ENCODE results near the gene DOCK1.

Gene DOCK1

GRCh38 chr10:127392351-127393235 is 487.4 kb downstream of the DOCK1 start:
- no peaks in the 10 kb centered on the region for H3K27me3 ChIP-seq (ENCODE audit: insufficient read depth, low read depth, severe bottlenecking)
- H3K4me3 ChIP-seq (ENCODE audit: low read depth, low read length): no peak overlapping the region
- H3K36me3 ChIP-seq: no peaks in the 10 kb centered on the region
- no peak overlapping the region for H3K27ac ChIP-seq
- H3K9me3 ChIP-seq (ENCODE audit: severe bottlenecking): no peaks in the 10 kb centered on the region
- TF ChIP-seq CTCF (IDR thresholded peaks at IDR 0.05; ENCODE audit: low read depth, low read length): no peak
- DNase-seq: no peak

GRCh38 chr10:127398140-127398970 is 493.1 kb downstream of the DOCK1 start:
- DNase-seq: no peak
- Histone ChIP-seq H3K4me3 (ENCODE audit: low read depth, low read length) (no peak overlapping the region), H3K9me3 (ENCODE audit: severe bottlenecking) (no peaks in the 10 kb centered on the region), H3K36me3 (no peaks in the 10 kb centered on the region), H3K27me3 (ENCODE audit: insufficient read depth, low read depth, severe bottlenecking) (no peaks in the 10 kb centered on the region), H3K27ac (no peak overlapping the region)
- TF ChIP-seq CTCF (IDR thresholded peaks at IDR 0.05; ENCODE audit: low read depth, low read length): no peak

GRCh38 chr10:127398971-127399365 is 493.7 kb downstream of the DOCK1 start:
- no peak overlapping the region for H3K4me3 ChIP-seq (ENCODE audit: low read depth, low read length)

GRCh38 chr10:127399668-127400067 is 494.4 kb downstream of the DOCK1 start:
- Histone ChIP-seq H3K9me3 (ENCODE audit: severe bottlenecking) (no peaks in the 10 kb centered on the region), H3K36me3 (no peaks in the 10 kb centered on the region), H3K27me3 (ENCODE audit: insufficient read depth, low read depth, severe bottlenecking) (no peaks in the 10 kb centered on the region), H3K4me3 (ENCODE audit: low read depth, low read length) (no peak overlapping the region), H3K27ac (no peak overlapping the region)
- no peak for TF ChIP-seq CTCF (IDR thresholded peaks at IDR 0.05; ENCODE audit: low read depth, low read length)
- no peak for DNase-seq

More at GRCh38 chr10:127398971-127399365, 493.7 kb downstream of the DOCK1 start:
- no peak for TF ChIP-seq CTCF (IDR thresholded peaks at IDR 0.05; ENCODE audit: low read depth, low read length)
- no peaks in the 10 kb centered on the region for H3K9me3 ChIP-seq (ENCODE audit: severe bottlenecking)
- no peak for DNase-seq
- H3K27me3 ChIP-seq (ENCODE audit: insufficient read depth, low read depth, severe bottlenecking): no peaks in the 10 kb centered on the region
- H3K36me3 ChIP-seq: no peaks in the 10 kb centered on the region
- no peak overlapping the region for H3K27ac ChIP-seq

- Histone ChIP-seq H3K36me3 (no peaks in the 10 kb centered on the region), H3K27me3 (ENCODE audit: insufficient read depth, low read depth, severe bottlenecking) (no peaks in the 10 kb centered on the region), H3K27ac (no peak overlapping the region), H3K9me3 (ENCODE audit: severe bottlenecking) (no peaks in the 10 kb centered on the region), H3K4me3 (ENCODE audit: low read depth, low read length) (no peak overlapping the region)
- TF ChIP-seq CTCF (IDR thresholded peaks at IDR 0.05; ENCODE audit: low read depth, low read length): no peak
- DNase-seq: no peak
Observed at GRCh38 chr10:127400216-127400615, 495.0 kb downstream of the DOCK1 start.

Measured in WERI-Rb-1 (cell line).